OCI-LY3 (cell line): ENCODE results near the gene SLC30A4.

Experiments
- H2AFZ ChIP-seq: fragments of 200-600, 300-600 bp; shearing (Covaris generic); 2 replicates; pipeline ENCODE4 v1.6.0; 2014; ENCODE audit warnings: antibody characterized with exemption, low read depth, low read length
- H3K27ac ChIP-seq: fragments of 200-600, 300-600 bp; sonication (generic); 2 replicates; pipeline ENCODE4 v1.5.1; 2014; ENCODE audit warnings: mild to moderate bottlenecking, low read length, moderate library complexity, mixed read lengths
- H3K27me3 ChIP-seq: fragments of 200-600, 300-600 bp; sonication (generic); 2 replicates; pipeline ENCODE4 v1.6.1; 2014; ENCODE audit warnings: low read depth, low read length, mixed read lengths
- H3K36me3 ChIP-seq: fragments of 200-600, 300-600 bp; sonication (generic); replicated peaks from 2 replicates; pipeline ENCODE3; 2014; ENCODE audit warnings: low read depth, low read length, mixed read lengths
- H3K4me1 ChIP-seq: fragments of 300-600, 200-600 bp; sonication (generic); 2 replicates; pipeline ENCODE4 v1.6.1; 2014; ENCODE audit warnings: low read length, mixed read lengths
- H3K4me2 ChIP-seq: fragments of 200-600, 300-600 bp; sonication (generic); 2 replicates; pipeline ENCODE4 v1.6.1; 2014; ENCODE audit warnings: low read length, mixed read lengths
- H3K4me3 ChIP-seq: fragments of 300-600, 200-600 bp; sonication (generic); 2 replicates; pipeline ENCODE4 v1.5.1; 2014; ENCODE audit warnings: antibody characterized with exemption, mild to moderate bottlenecking, low read length, moderate library complexity
- H3K79me2 ChIP-seq: fragments of 300-600, 200-600 bp; shearing (Covaris generic); 2 replicates; pipeline ENCODE4 v1.6.1; 2014; ENCODE audit warnings: mild to moderate bottlenecking, low read length, mixed read lengths
- H3K9ac ChIP-seq: fragments of 300-600, 200-600 bp; shearing (Covaris generic); 2 replicates; pipeline ENCODE4 v1.6.0; 2014; ENCODE audit warnings: mild to moderate bottlenecking, low read length, moderate library complexity
- H3K9me3 ChIP-seq: fragments of 200-600, 300-600 bp; shearing (Covaris generic); 2 replicates; pipeline ENCODE4 v1.6.1; 2014; ENCODE audit warnings: low read length, mixed read lengths; ENCODE audit not compliant: insufficient read depth
- H4K20me1 ChIP-seq: fragments of 200-600, 300-600 bp; sonication (generic); 2 replicates; pipeline ENCODE4 v1.6.1; 2016; ENCODE audit warnings: low read length, mixed read lengths; ENCODE audit not compliant: insufficient read depth
- CTCF ChIP-seq: fragments of 200-600, 300-600 bp; sonication (generic); IDR thresholded peaks from 2 replicates; pipeline ENCODE4 v1.5.1; 2014; ENCODE audit warnings: antibody characterized with exemption, low read length, low read depth
- EZH2phosphoT487 ChIP-seq: fragments of 200-600 bp; shearing (Covaris generic); IDR thresholded peaks from 2 replicates; pipeline ENCODE4 v1.6.1; 2018; ENCODE audit warnings: antibody characterized with exemption, mixed run types, low read depth

Gene SLC30A4

GRCh38 chr15:45476410-45476809 lies 46.1 kb downstream of the SLC30A4 start:
- H3K27ac ChIP-seq, result no peak overlapping the region
- no peaks in the 10 kb centered on the region; the same call in 1 of the 2 replicates for H3K27me3 ChIP-seq
- no peaks in the 10 kb centered on the region for H3K79me2 ChIP-seq
- H3K4me2 ChIP-seq, result no peak overlapping the region
- no peaks in the 10 kb centered on the region for H4K20me1 ChIP-seq
- no peaks in the 10 kb centered on the region for H3K4me1 ChIP-seq
- H2AFZ ChIP-seq, result no peak overlapping the region
- H3K4me3 ChIP-seq, result no peak overlapping the region
- H3K9me3 ChIP-seq, result no peaks in the 10 kb centered on the region
- H3K9ac ChIP-seq, result no peak overlapping the region
- no peaks in the 10 kb centered on the region for H3K36me3 ChIP-seq
- TF ChIP-seq CTCF, result no peak
- no peak for TF ChIP-seq EZH2phosphoT487

- no peaks in the 10 kb centered on the region; the same call in 1 of the 2 replicates for H3K27me3 ChIP-seq
- no peak overlapping the region for H3K27ac ChIP-seq
Measured at GRCh38 chr15:45474799-45475198, 47.8 kb downstream of the SLC30A4 start.

GRCh38 chr15:45473068-45473467 lies 49.5 kb downstream of the SLC30A4 start:
- TF ChIP-seq EZH2phosphoT487, result no peak
- TF ChIP-seq CTCF, result no peak
- no peaks in the 10 kb centered on the region for H3K4me1 ChIP-seq
- no peaks in the 10 kb centered on the region for H4K20me1 ChIP-seq
- H3K9me3 ChIP-seq, result no peaks in the 10 kb centered on the region
- no peak overlapping the region for H3K4me2 ChIP-seq
- peaks cover 5% of the 10 kb centered on the region for H3K27me3 ChIP-seq
- H3K79me2 ChIP-seq, result no peaks in the 10 kb centered on the region
- no peak overlapping the region for H3K27ac ChIP-seq
- H2AFZ ChIP-seq, result no peak overlapping the region
- no peak overlapping the region for H3K4me3 ChIP-seq
- no peaks in the 10 kb centered on the region for H3K36me3 ChIP-seq
- H3K9ac ChIP-seq, result no peak overlapping the region

More at GRCh38 chr15:45474799-45475198, 47.8 kb downstream of the SLC30A4 start:
- H3K4me2 ChIP-seq, result no peak overlapping the region
- H3K36me3 ChIP-seq, result no peaks in the 10 kb centered on the region
- H4K20me1 ChIP-seq, result no peaks in the 10 kb centered on the region
- TF ChIP-seq CTCF (no peak), EZH2phosphoT487 (no peak)
- no peak overlapping the region for H2AFZ ChIP-seq
- no peak overlapping the region for H3K4me3 ChIP-seq
- no peaks in the 10 kb centered on the region for H3K9me3 ChIP-seq
- H3K9ac ChIP-seq, result no peak overlapping the region
- no peaks in the 10 kb centered on the region for H3K79me2 ChIP-seq
- H3K4me1 ChIP-seq, result no peaks in the 10 kb centered on the region

- H3K9ac ChIP-seq, result no peak overlapping the region
- H3K9me3 ChIP-seq, result no peaks in the 10 kb centered on the region
- H3K4me1 ChIP-seq, result no peaks in the 10 kb centered on the region
- H3K27ac ChIP-seq, result no peak overlapping the region
- H3K79me2 ChIP-seq, result no peaks in the 10 kb centered on the region
- H3K27me3 ChIP-seq, result peaks cover 5% of the 10 kb centered on the region; the same call in 1 of the 2 replicates
- no peaks in the 10 kb centered on the region for H3K36me3 ChIP-seq
- no peak overlapping the region for H2AFZ ChIP-seq
- no peaks in the 10 kb centered on the region for H4K20me1 ChIP-seq
- no peak for TF ChIP-seq CTCF
- no peak for TF ChIP-seq EZH2phosphoT487
- no peak overlapping the region for H3K4me2 ChIP-seq
- H3K4me3 ChIP-seq, result no peak overlapping the region
Measured at GRCh38 chr15:45471151-45471550, 51.4 kb downstream of the SLC30A4 start.
